ENCODE measurements around the gene TPSG1. TPM values are rescaled to one million over a fixed set of nuclear protein-coding genes. Genes with fewer than 3 reads are reported as not detected.

Gene TPSG1
- total RNA-seq, 1 experiment from 2014 or later = not detected

DNA sequence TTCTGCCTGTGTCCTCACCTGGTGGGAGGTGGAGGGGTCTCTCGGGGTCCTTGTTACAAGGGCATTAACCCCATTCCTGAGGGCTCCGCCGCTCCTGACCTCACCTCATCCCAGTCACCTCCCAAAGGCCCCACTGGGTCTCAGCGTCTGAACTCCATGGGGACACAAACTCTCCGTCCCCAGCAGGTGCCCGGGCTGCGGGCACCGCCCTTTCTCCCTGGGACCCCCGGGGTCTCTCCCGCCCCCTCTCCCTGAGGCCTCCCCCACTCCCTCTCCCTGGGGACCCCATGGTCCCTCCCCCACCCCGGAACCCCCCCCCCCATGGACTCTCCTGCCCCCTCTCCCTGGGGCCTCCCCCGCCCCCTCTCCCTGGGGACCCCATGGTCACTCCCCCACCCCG, 47.3 kb downstream of the TPSG1 start:
- Histone ChIP-seq H3K9ac (ENCODE audit: low read length) (no peak overlapping the region), H2AFZ (ENCODE audit: low read depth, low read length, poor library complexity, severe bottlenecking) (no peak overlapping the region), H3K4me1 (ENCODE audit: control insufficient read depth in 1 of 2, insufficient read depth in 2 of 2, low read length in 2 of 2) (peaks cover 38 to 49% of the 10 kb centered on the region in 2 experiments), H3K9me2 (ENCODE audit: insufficient read depth) (no peaks in the 10 kb centered on the region), H3K79me2 (ENCODE audit: insufficient read depth, low read length) (no peaks in the 10 kb centered on the region), H3K4me2 (ENCODE audit: low read length) (no peak overlapping the region), H3K27me3 (ENCODE audit: insufficient read depth, low read length) (no peaks in the 10 kb centered on the region), H3K9me3 (ENCODE audit: control insufficient read depth in 1 of 2, insufficient read depth in 1 of 2, low read depth in 1 of 2, low read length in 2 of 2) (no peaks in the 10 kb centered on the region), H4K20me1 (ENCODE audit: insufficient read depth) (no peaks in the 10 kb centered on the region), H3K4me3 (replicated peaks in 1 of 2; ENCODE audit: low read depth in 1 of 2, low read length in 2 of 2) (no peak overlapping the region), H3K27ac (ENCODE audit: low read depth, low read length) (no peak overlapping the region), H3K36me3 (ENCODE audit: control insufficient read depth in 1 of 2, insufficient read depth in 2 of 2, low read length in 2 of 2) (no peaks in the 10 kb centered on the region)
- no TSS peak for BruUV-seq (replicated peaks)
- ChIA-PET POLR2A (no interaction called here), RAD21 (ENCODE audit: low non-redundant PET in 1 of 2, low total read pairs in 2 of 2, uncharacterized antibody in 2 of 2, unreplicated experiment in 2 of 2) (no interaction called here), CTCF (no interaction called here)
- DNase-seq (ENCODE audit: low read depth, low spot score) = no peak
- no peak for ATAC-seq
- intact Hi-C loops (cut with micrococcal nuclease) = no loop called here
- TF ChIP-seq CEBPB (IDR thresholded peaks at IDR 0.05; ENCODE audit: low read depth) = no peak
- TF ChIP-seq YY1 (IDR thresholded peaks at IDR 0.05; ENCODE audit: extremely low read depth, insufficient replicate concordance, low read depth, low read length) = no peak
- no peak for TF ChIP-seq FOSL1 (IDR thresholded peaks at IDR 0.05; ENCODE audit: low read depth)
- TF ChIP-seq ZFX (IDR thresholded peaks at IDR 0.05) = no peak
- TF ChIP-seq SRF (IDR thresholded peaks at IDR 0.05; ENCODE audit: low read depth) = no peak
- TF ChIP-seq, protein P1, sequence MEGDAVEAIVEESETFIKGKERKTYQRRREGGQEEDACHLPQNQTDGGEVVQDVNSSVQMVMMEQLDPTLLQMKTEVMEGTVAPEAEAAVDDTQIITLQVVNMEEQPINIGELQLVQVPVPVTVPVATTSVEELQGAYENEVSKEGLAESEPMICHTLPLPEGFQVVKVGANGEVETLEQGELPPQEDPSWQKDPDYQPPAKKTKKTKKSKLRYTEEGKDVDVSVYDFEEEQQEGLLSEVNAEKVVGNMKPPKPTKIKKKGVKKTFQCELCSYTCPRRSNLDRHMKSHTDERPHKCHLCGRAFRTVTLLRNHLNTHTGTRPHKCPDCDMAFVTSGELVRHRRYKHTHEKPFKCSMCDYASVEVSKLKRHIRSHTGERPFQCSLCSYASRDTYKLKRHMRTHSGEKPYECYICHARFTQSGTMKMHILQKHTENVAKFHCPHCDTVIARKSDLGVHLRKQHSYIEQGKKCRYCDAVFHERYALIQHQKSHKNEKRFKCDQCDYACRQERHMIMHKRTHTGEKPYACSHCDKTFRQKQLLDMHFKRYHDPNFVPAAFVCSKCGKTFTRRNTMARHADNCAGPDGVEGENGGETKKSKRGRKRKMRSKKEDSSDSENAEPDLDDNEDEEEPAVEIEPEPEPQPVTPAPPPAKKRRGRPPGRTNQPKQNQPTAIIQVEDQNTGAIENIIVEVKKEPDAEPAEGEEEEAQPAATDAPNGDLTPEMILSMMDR (IDR thresholded peaks at IDR 0.05 in 2 of 3, conservative IDR thresholded peaks at IDR 0.05 in 1 of 3; ENCODE audit: borderline replicate concordance in 1 of 3, insufficient read depth in 1 of 3, low read depth in 2 of 3, low read length in 2 of 3) = no peak
- TF ChIP-seq EZH2 (IDR thresholded peaks at IDR 0.05) = no peak
- TF ChIP-seq ELF1 (IDR thresholded peaks at IDR 0.05; ENCODE audit: borderline replicate concordance, low read depth) = no peak
- TF ChIP-seq POLR2A (IDR thresholded peaks at IDR 0.05; ENCODE audit: borderline replicate concordance, extremely low read depth, insufficient read depth, insufficient read length) = no peak
- no peak for TF ChIP-seq EGR1 (IDR thresholded peaks at IDR 0.05; ENCODE audit: low read depth)
- no peak for TF ChIP-seq JUND (IDR thresholded peaks at IDR 0.05)
- TF ChIP-seq, protein P2, sequence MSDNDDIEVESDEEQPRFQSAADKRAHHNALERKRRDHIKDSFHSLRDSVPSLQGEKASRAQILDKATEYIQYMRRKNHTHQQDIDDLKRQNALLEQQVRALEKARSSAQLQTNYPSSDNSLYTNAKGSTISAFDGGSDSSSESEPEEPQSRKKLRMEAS (IDR thresholded peaks at IDR 0.05) = no peak
- TF ChIP-seq, protein P3, sequence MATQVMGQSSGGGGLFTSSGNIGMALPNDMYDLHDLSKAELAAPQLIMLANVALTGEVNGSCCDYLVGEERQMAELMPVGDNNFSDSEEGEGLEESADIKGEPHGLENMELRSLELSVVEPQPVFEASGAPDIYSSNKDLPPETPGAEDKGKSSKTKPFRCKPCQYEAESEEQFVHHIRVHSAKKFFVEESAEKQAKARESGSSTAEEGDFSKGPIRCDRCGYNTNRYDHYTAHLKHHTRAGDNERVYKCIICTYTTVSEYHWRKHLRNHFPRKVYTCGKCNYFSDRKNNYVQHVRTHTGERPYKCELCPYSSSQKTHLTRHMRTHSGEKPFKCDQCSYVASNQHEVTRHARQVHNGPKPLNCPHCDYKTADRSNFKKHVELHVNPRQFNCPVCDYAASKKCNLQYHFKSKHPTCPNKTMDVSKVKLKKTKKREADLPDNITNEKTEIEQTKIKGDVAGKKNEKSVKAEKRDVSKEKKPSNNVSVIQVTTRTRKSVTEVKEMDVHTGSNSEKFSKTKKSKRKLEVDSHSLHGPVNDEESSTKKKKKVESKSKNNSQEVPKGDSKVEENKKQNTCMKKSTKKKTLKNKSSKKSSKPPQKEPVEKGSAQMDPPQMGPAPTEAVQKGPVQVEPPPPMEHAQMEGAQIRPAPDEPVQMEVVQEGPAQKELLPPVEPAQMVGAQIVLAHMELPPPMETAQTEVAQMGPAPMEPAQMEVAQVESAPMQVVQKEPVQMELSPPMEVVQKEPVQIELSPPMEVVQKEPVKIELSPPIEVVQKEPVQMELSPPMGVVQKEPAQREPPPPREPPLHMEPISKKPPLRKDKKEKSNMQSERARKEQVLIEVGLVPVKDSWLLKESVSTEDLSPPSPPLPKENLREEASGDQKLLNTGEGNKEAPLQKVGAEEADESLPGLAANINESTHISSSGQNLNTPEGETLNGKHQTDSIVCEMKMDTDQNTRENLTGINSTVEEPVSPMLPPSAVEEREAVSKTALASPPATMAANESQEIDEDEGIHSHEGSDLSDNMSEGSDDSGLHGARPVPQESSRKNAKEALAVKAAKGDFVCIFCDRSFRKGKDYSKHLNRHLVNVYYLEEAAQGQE (IDR thresholded peaks at IDR 0.05; ENCODE audit: low read depth) = no peak
